ENCODE measurements around the gene PTGFRN. TPM values are rescaled to one million over a fixed set of nuclear protein-coding genes. Genes with fewer than 3 reads are reported as not detected.

Gene PTGFRN
- total and polyA plus RNA-seq, 2 experiments from 2014 or later: 17.4 to 32.7 TPM

GRCh38 chr1:116882866-116883265, 26.9 kb upstream of the PTGFRN start:
- Histone ChIP-seq H2AFZ (no peak overlapping the region), H3K27ac (ENCODE audit: low read depth) (no peak overlapping the region), H3K4me1 (ENCODE audit: insufficient read depth) (peaks cover 18% of the 10 kb centered on the region), H3K27me3 (ENCODE audit: insufficient read depth) (no peaks in the 10 kb centered on the region), H3F3A (replicated peaks; ENCODE audit: low read depth) (no peaks in the 10 kb centered on the region), H3K9me2 (ENCODE audit: insufficient read depth) (0 out of 2 replicates have a peak, but pooled peaks cover 4% of the 10 kb centered on the region), H3K79me2 (replicated peaks; ENCODE audit: insufficient read depth) (no peaks in the 10 kb centered on the region), H3K36me3 (ENCODE audit: insufficient read depth) (no peaks in the 10 kb centered on the region), H3K4me3 (no peak overlapping the region), H3K4me2 (no peak overlapping the region), H4K20me1 (replicated peaks; ENCODE audit: insufficient read depth) (no peaks in the 10 kb centered on the region)
- H3K4me1 Mint-ChIP-seq: peaks cover 3% of the 10 kb centered on the region; the same call in 2 of the 3 replicates
- H3K36me3 Mint-ChIP-seq (ENCODE audit: low read depth): no peaks in the 10 kb centered on the region
- ATAC-seq (no peak), DNase-seq (ENCODE audit: low spot score) (no peak)
- peaks cover 1% of the 10 kb centered on the region for H3K27me3 Mint-ChIP-seq (ENCODE audit: insufficient read depth, low read depth, poor library complexity)
- no peak overlapping the region for H3K27ac Mint-ChIP-seq
- no peaks in the 10 kb centered on the region for H3K9me3 Mint-ChIP-seq
- TF ChIP-seq ZNF462 (CRISPR knock-in tag; IDR thresholded peaks at IDR 0.05) (no peak), EZH2 (IDR thresholded peaks at IDR 0.05; ENCODE audit: low read depth, unreplicated experiment) (no peak), ZNF114 (CRISPR knock-in tag; IDR thresholded peaks at IDR 0.05) (no peak), JUNB (IDR thresholded peaks at IDR 0.05; ENCODE audit: unreplicated experiment) (no peak), CREB1 (CRISPR knock-in tag; IDR thresholded peaks at IDR 0.05; ENCODE audit: low read depth) (no peak), EZH2phosphoT487 (IDR thresholded peaks at IDR 0.05; ENCODE audit: unreplicated experiment) (no peak)
- no peak overlapping the region for H3K4me3 Mint-ChIP-seq
